ENCODE measurements around the gene SRI. TPM values are rescaled to one million over a fixed set of nuclear protein-coding genes. Genes with fewer than 3 reads are reported as not detected.

The SRI gene
- total RNA-seq, 1 experiment from 2014 or later: 136 TPM

DNA sequence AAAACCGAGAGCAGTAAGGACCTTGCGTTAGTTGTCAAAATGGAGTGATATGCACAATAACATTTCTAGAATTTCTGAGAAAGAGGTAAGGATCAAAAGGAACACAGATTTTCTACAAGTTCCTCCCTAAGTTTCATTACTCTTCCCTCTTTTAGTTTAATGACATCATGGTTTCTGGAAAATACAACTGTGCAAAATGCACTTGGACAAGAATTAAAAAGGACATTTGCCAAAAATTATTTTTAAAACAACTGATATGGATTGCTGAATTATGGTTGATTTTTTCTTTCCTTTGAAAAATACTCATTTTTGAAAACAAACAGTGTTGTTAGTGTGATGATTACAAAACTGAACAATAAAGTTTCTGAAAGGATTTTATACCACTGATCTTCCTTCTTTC is 52.1 kb downstream of the SRI start:
- H3K18ac ChIP-seq (ENCODE audit: insufficient read length, low read depth, low read length): no peak overlapping the region
- H4K5ac ChIP-seq (ENCODE audit: insufficient read length, low read depth, low read length): no peak overlapping the region
- H3K27me3 ChIP-seq (ENCODE audit: insufficient read depth, low read length): no peaks in the 10 kb centered on the region
- TF ChIP-seq, protein P1, sequence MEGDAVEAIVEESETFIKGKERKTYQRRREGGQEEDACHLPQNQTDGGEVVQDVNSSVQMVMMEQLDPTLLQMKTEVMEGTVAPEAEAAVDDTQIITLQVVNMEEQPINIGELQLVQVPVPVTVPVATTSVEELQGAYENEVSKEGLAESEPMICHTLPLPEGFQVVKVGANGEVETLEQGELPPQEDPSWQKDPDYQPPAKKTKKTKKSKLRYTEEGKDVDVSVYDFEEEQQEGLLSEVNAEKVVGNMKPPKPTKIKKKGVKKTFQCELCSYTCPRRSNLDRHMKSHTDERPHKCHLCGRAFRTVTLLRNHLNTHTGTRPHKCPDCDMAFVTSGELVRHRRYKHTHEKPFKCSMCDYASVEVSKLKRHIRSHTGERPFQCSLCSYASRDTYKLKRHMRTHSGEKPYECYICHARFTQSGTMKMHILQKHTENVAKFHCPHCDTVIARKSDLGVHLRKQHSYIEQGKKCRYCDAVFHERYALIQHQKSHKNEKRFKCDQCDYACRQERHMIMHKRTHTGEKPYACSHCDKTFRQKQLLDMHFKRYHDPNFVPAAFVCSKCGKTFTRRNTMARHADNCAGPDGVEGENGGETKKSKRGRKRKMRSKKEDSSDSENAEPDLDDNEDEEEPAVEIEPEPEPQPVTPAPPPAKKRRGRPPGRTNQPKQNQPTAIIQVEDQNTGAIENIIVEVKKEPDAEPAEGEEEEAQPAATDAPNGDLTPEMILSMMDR (conservative IDR thresholded peaks at IDR 0.05): no peak
- DNase-seq: no peak
- no peaks in the 10 kb centered on the region for H3K79me1 ChIP-seq (ENCODE audit: insufficient read depth, low read depth, low read length, poor library complexity, severe bottlenecking)
- no peak overlapping the region for H2AFZ ChIP-seq (ENCODE audit: low read length)
- Mint-ChIP-seq H3K4me3 (no peak overlapping the region), H3K27me3 (ENCODE audit: low read depth) (no peaks in the 10 kb centered on the region), H3K4me1 (no peaks in the 10 kb centered on the region), H3K36me3 (ENCODE audit: insufficient read depth in 1 of 3, low read depth in 3 of 3) (no peaks in the 10 kb centered on the region), H3K27ac (peak overlapping the region in 2 of 3 experiments; percentile 29 to 30; a peak in 1 of 7 replicates), H3K9me3 (no peaks in the 10 kb centered on the region)
- no peak overlapping the region for H2BK15ac ChIP-seq (ENCODE audit: low read depth, low read length)
- no peak overlapping the region for H2BK20ac ChIP-seq (ENCODE audit: low read depth, low read length, poor library complexity, severe bottlenecking)
- no peak overlapping the region for H3K56ac ChIP-seq (ENCODE audit: insufficient read length, low read depth, low read length)
- H3K79me2 ChIP-seq (ENCODE audit: insufficient read depth, low read length): no peaks in the 10 kb centered on the region
- no peak overlapping the region for H3K9ac ChIP-seq (ENCODE audit: extremely low read depth, insufficient read length, low read length)
- no peaks in the 10 kb centered on the region for H3K4me1 ChIP-seq (ENCODE audit: insufficient read depth, low read length)
- H3K4me2 ChIP-seq (ENCODE audit: insufficient read depth, insufficient read length, low read length): no peak overlapping the region
- no peak overlapping the region for H2BK5ac ChIP-seq (ENCODE audit: insufficient read length, low read length)
- no peak overlapping the region for H3T11ph ChIP-seq (ENCODE audit: low read length)
- H3K23ac ChIP-seq (ENCODE audit: insufficient read length, low read depth, low read length): no peak overlapping the region
- H3K9me3 ChIP-seq (ENCODE audit: control insufficient read depth, low read depth, low read length): no peaks in the 10 kb centered on the region
- H4K91ac ChIP-seq (ENCODE audit: insufficient read length, low read depth, low read length): no peak overlapping the region
- no peak overlapping the region for H2BK120ac ChIP-seq (ENCODE audit: low read depth, low read length, poor library complexity, severe bottlenecking)
- H2BK12ac ChIP-seq (ENCODE audit: insufficient read length, low read depth, low read length): no peak overlapping the region
- no peak overlapping the region for H2AK5ac ChIP-seq (ENCODE audit: insufficient read length, low read length)
- H4K20me1 ChIP-seq (ENCODE audit: control insufficient read depth, insufficient read depth, insufficient read length): no peaks in the 10 kb centered on the region
- no peaks in the 10 kb centered on the region for H3K23me2 ChIP-seq (ENCODE audit: insufficient read length, low read depth, low read length, poor library complexity, severe bottlenecking)
- no peak overlapping the region for H3K14ac ChIP-seq (ENCODE audit: insufficient read depth, low read length)
- no peak overlapping the region for H4K8ac ChIP-seq (replicated peaks; ENCODE audit: insufficient read length, low read depth, low read length)
- H3K4ac ChIP-seq (ENCODE audit: low read depth, low read length): no peak overlapping the region
- WGBS (ENCODE audit: extremely low coverage, insufficient read length, low lambda C conversion rate): no CpG with 5 or more reads among the region's 2 CpGs
- no peak overlapping the region for H3K27ac ChIP-seq (ENCODE audit: insufficient read length, low read depth, low read length)
